ENCODE measurements around the gene MYH7B.

Gene MYH7B

GRCh38 chr20:34979366-34980153 lies 23.9 kb downstream of the MYH7B start:
- no peak for DNase-seq (ENCODE audit: low read depth)

GRCh38 chr20:34980543-34981233 lies 25.0 kb downstream of the MYH7B start:
- no peak for DNase-seq (ENCODE audit: low read depth)
- no peak for TF ChIP-seq MYC (IDR thresholded peaks at IDR 0.05; ENCODE audit: low read depth, low read length)
- TF ChIP-seq POLR2A (IDR thresholded peaks at IDR 0.05; ENCODE audit: extremely low read depth, insufficient read length): no peak
- no peak for TF ChIP-seq CTCF (IDR thresholded peaks at IDR 0.05; ENCODE audit: low read depth, low read length)
- TF ChIP-seq MAX (IDR thresholded peaks at IDR 0.05; ENCODE audit: low read depth, low read length): no peak
- H3K4me3 ChIP-seq (ENCODE audit: low read depth, low read length): no peak overlapping the region

More at GRCh38 chr20:34979366-34980153, 23.9 kb downstream of the MYH7B start:
- no peak for TF ChIP-seq POLR2A (IDR thresholded peaks at IDR 0.05; ENCODE audit: extremely low read depth, insufficient read length)
- no peak for TF ChIP-seq CTCF (IDR thresholded peaks at IDR 0.05; ENCODE audit: low read depth, low read length)
- no peak for TF ChIP-seq MYC (IDR thresholded peaks at IDR 0.05; ENCODE audit: low read depth, low read length)
- no peak for TF ChIP-seq MAX (IDR thresholded peaks at IDR 0.05; ENCODE audit: low read depth, low read length)
- H3K4me3 ChIP-seq (ENCODE audit: low read depth, low read length): no peak overlapping the region

GRCh38 chr20:34982270-34983088 lies 26.8 kb downstream of the MYH7B start:
- TF ChIP-seq POLR2A (IDR thresholded peaks at IDR 0.05; ENCODE audit: extremely low read depth, insufficient read length) (no peak), CTCF (IDR thresholded peaks at IDR 0.05; ENCODE audit: low read depth, low read length) (no peak), MAX (IDR thresholded peaks at IDR 0.05; ENCODE audit: low read depth, low read length) (no peak), MYC (IDR thresholded peaks at IDR 0.05; ENCODE audit: low read depth, low read length) (no peak)
- no peak overlapping the region for H3K4me3 ChIP-seq (ENCODE audit: low read depth, low read length)
- no peak for DNase-seq (ENCODE audit: low read depth)

GRCh38 chr20:34983089-34983820 lies 27.6 kb downstream of the MYH7B start:
- TF ChIP-seq CTCF (IDR thresholded peaks at IDR 0.05; ENCODE audit: low read depth, low read length) (no peak), MYC (IDR thresholded peaks at IDR 0.05; ENCODE audit: low read depth, low read length) (no peak), MAX (IDR thresholded peaks at IDR 0.05; ENCODE audit: low read depth, low read length) (no peak), POLR2A (IDR thresholded peaks at IDR 0.05; ENCODE audit: extremely low read depth, insufficient read length) (no peak)
- DNase-seq (ENCODE audit: low read depth): no peak
- H3K4me3 ChIP-seq (ENCODE audit: low read depth, low read length): no peak overlapping the region
